Large intestine (tissue), 3 donors: ENCODE measurements around the gene CCDC27. TPM values are rescaled to one million over a fixed set of nuclear protein-coding genes. Genes with fewer than 3 reads are reported as not detected.
"Not testable (repeated sequence)": the region's sequence is repeated elsewhere in the genome, so short reads cannot be mapped to it uniquely, and the experiment has no call there.

Experiments
- DNase-seq, 2 donors: peaks; one replicate each; pipeline versions ENCODE4 v3.0.0 to v3.0.0-alpha.2; 2013
- H3K27ac ChIP-seq: one replicate; pipeline ENCODE4 v1.5.1; 2013; ENCODE audit warnings: low read length
- H3K27me3 ChIP-seq: 2 replicates; pipeline ENCODE4 v1.6.1; 2013; ENCODE audit warnings: low read length; ENCODE audit not compliant: control insufficient read depth, insufficient read depth
- H3K36me3 ChIP-seq: 2 replicates; pipeline ENCODE4 v1.6.1; 2013; ENCODE audit warnings: low read length; ENCODE audit not compliant: control insufficient read depth, insufficient read depth
- H3K4me1 ChIP-seq: one replicate; pipeline ENCODE4 v1.6.1; 2013; ENCODE audit warnings: low read length; ENCODE audit not compliant: control insufficient read depth, insufficient read depth
- H3K4me3 ChIP-seq: one replicate; pipeline ENCODE4 v1.5.1; 2013; ENCODE audit warnings: low read length
- H3K9me3 ChIP-seq: one replicate; pipeline ENCODE4 v1.6.1; 2013; ENCODE audit warnings: mild to moderate bottlenecking, low read depth, low read length, moderate library complexity; ENCODE audit not compliant: control insufficient read depth
- WGBS: methylation state at CpG from one replicate; pipeline ENCODE4 v1.1.5; 2013; ENCODE audit warnings: low lambda C conversion rate; ENCODE audit not compliant: insufficient coverage; 5-methylcytosine and 5-hydroxymethylcytosine counted together
- polyA plus RNA-seq: library from polyadenylated mRNA; unstranded; fragments of 120-200 nt; gene quantifications from one replicate; pipeline ENCODE4 v1.2.1, GENCODE V29; 2013

Gene CCDC27
- polyA plus RNA-seq, 1 donor = 0.03 TPM

DNA sequence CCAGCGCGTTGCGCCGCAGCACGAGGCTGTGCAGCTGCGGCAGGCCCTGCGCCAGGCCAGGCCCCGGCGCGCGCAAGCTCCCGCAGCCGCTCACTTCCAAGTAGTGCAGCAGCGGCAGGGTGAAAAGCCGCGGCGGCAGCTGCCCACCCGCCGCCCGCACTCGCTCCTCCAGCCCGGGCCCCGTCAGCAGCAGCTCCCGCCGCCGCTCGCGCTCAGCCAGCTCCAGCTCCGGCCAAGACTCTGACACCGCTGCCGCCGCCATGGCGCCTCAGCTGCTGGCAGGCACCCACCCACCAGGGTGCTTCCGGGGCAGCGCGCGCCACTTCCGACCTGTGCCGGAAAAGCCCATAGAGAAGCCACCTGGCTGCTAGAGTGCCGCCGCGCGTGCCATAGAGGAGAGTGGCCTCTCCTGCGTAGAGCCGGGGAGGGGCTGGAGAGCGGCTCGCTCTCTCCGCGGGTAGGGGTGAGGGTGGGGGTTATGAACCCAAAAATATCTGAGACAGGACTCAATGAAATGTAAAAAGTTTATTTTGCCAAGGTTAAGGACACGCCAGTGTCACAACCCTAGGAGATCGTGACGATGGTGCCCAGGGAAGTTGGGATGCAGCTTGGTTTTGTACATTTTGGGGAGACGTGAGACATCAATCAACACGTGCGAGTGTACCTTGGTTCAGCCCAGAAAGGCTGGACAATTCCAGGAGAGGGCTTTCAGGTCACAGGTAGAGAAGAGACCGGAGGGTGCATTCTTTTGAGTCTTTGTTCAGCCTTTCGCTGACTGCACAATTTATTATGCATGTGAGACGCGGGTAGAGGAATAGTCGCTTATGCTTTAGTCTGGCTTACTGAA, 44.2 kb downstream of the CCDC27 start, which contains the start of gene LRRC47:
TSS of gene LRRC47 (minus strand) at position 284 of the 847 bp plus-strand sequence. CDS start at position 262, 22 bp downstream.
- peaks cover 5% of the 10 kb centered on the region for H3K4me1 ChIP-seq
- H3K27ac ChIP-seq = peak within 1 kb of the TSS; percentile 46
- H3K9me3 ChIP-seq = no peaks in the 10 kb centered on the region
- H3K4me3 ChIP-seq = peak within 1 kb of the TSS; percentile 61
- 0% methylated on average over 3 of the region's 60 CpGs for WGBS
- DNase-seq = peak; percentile 90 to 94
- H3K36me3 ChIP-seq = peaks cover 8% of the 10 kb centered on the region
- no peaks in the 10 kb centered on the region for H3K27me3 ChIP-seq

DNA sequence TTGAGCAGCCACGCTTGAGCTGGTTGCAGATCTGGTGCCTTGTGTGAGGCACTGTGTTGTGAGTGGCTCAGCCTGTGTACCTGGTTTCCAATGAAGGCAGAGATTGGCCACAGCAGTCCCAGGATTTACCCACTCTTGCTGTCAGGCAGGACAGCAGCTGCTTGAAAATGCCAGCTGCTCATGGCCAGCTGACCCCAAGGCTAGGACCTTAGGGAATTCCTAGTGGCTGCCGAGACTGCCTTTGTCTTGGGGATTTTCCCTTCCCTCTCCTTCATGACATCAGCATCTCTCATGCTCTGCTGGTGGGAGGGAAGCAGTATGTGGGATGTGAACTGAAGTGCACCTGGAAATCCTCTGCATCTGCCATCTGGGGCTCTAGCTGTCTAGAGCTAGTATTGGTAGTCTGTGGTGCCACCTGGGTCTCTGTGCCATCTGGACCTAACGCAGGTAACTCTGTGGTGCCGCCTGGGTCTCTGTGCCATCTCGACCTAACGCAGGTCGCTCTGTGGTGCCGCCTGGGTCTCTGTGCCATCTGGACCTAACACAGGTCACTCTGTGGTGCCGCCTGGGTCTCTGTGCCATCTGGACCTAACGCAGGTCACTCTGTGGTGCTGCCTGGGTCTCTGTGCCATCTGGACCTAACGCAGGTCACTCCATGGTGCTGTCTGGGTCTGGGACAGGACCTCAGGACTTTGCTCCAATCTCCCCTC, 47.9 kb downstream of the CCDC27 start:
- DNase-seq = no peak
- Histone ChIP-seq H3K4me1 (no peaks in the 10 kb centered on the region), H3K36me3 (no peaks in the 10 kb centered on the region), H3K9me3 (no peaks in the 10 kb centered on the region), H3K27ac (no peak overlapping the region), H3K27me3 (peaks cover 6% of the 10 kb centered on the region), H3K4me3 (no peak overlapping the region)
- no CpG with 5 or more reads among the region's 11 CpGs for WGBS

DNA sequence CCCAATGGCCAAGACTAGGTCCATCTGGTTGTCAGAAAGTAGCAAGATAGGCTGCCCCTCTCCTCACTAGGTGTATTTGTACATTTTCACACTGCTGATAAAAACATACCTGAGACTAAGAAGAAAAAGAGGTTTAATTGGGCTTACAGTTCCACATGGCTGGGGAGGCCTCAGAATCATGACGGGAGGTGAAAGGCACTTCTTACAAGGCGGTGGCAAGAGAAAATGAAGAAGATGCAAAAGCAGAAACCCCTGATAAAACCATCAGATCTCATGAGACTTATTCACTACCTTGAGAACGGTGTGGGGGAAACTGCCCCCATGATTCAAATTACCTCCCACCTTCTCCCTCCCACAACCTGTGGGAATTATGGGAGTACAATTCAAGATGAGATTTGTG, 48.5 kb downstream of the CCDC27 start:
- H3K4me1 ChIP-seq, H3K9me3 ChIP-seq, H3K4me3 ChIP-seq, H3K27ac ChIP-seq, H3K36me3 ChIP-seq, DNase-seq, H3K27me3 ChIP-seq: not testable (repeated sequence)
- 100% methylated on average over 1 of the region's 3 CpGs for WGBS

DNA sequence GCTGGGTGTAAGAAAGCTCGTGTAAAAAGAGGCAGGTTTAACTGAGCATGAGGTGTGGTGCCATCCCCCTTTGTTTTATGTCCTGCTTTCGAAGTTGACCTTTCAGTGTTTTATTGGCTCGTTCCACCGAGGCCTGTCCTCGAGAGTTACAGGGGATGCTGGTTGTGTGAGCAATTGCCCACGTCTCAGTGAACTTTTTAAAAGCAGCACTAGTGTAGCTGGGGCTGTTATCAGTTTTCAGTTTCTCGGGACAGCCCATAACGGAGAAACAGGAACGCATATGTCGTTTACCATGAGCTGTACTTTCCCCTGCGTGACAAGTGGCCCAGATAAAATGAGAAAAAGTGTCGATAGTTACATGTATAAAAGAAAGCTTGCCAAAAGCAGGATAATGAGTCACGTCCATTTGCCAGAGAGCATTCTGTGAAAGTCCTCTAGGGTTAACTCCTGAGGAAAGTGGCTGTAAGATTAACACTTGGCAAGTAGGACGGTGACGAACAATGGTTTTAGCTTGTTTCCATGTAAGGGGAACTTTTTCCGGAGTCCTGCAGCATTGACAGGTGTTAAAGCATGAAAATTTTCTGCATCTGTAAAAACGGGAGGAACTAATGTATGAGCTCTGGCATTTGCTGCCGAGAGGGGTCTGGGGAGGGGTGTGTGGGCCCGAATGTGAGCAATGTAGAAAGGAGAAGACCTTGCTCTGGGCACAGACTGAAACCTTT, 51.8 kb downstream of the CCDC27 start:
- Histone ChIP-seq H3K36me3 (no peaks in the 10 kb centered on the region), H3K27me3 (peaks cover 6% of the 10 kb centered on the region), H3K4me1 (no peaks in the 10 kb centered on the region), H3K9me3 (peaks cover 2% of the 10 kb centered on the region), H3K4me3 (no peak overlapping the region), H3K27ac (no peak overlapping the region)
- DNase-seq = no peak
- 81% methylated on average over 7 of the region's 19 CpGs for WGBS

DNA sequence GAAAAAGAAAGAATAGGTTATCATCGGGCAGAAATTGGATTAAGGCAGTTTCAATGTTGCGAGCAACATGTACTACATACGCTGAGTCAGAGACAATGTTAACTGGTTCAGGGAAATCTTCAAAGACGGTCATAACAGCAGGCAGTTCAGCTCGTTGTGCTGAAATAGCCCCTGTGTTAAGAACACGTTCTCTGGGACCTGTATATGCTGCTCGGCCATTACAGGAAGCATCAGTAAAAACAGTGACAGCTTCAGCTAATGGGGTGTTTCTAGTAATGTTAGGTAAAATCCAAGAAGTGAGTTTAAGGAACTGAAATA, 52.3 kb downstream of the CCDC27 start:
- H3K4me3 ChIP-seq, H3K27me3 ChIP-seq, H3K4me1 ChIP-seq, H3K36me3 ChIP-seq, H3K9me3 ChIP-seq, H3K27ac ChIP-seq, DNase-seq: not testable (repeated sequence)
- WGBS = no CpG with 5 or more reads among the region's 7 CpGs

DNA sequence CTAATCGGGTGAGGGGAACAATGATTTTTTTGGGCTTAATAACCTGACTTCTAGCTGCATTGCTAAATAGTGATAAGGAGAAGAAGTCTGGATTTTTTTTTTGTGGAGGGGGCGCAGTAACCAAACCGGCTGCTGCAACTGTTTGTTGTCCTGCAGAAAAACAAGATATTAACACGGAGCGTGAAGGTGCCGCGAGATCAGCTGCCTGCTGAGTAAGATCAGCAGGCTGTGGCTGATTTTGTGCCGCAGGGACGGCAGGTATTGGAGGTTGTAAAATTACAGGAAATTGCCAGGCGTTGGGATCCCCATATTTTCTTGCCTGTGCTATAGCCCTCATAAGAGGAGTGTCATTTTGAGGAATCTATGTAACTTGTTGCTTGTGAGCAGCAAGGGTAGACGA, 52.8 kb downstream of the CCDC27 start:
- Histone ChIP-seq H3K27me3 (peaks cover 6% of the 10 kb centered on the region), H3K9me3 (peaks cover 2% of the 10 kb centered on the region), H3K36me3 (no peaks in the 10 kb centered on the region), H3K4me1 (no peaks in the 10 kb centered on the region), H3K27ac (no peak overlapping the region), H3K4me3 (no peak overlapping the region)
- no peak for DNase-seq
- WGBS = 97% methylated on average over 6 of the region's 11 CpGs

DNA sequence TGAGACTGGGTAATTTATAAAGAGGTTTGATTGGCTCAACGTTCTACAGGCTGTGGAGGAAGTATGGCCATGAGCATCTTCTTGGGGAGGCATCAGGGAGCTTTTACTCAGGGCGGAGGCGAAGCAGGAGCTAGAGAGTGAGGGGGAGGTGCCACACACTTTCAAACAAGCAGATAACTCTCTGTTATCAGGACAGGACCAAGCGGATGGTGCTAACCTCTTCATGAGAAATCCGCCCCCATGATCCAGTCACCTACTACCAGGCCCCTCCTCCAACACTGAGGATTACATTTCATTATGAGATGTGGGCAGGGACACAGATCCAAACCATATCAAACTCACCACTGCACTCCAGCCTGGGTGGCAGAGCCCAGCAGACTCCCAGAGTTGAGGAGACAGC, 55.5 kb downstream of the CCDC27 start:
- Histone ChIP-seq H3K4me1 (no peaks in the 10 kb centered on the region), H3K4me3 (no peak overlapping the region), H3K9me3 (peaks cover 2% of the 10 kb centered on the region), H3K36me3 (no peaks in the 10 kb centered on the region), H3K27ac (no peak overlapping the region), H3K27me3 (peaks cover 4% of the 10 kb centered on the region)
- DNase-seq = no peak
- no CpG with 5 or more reads among the region's 5 CpGs for WGBS

DNA sequence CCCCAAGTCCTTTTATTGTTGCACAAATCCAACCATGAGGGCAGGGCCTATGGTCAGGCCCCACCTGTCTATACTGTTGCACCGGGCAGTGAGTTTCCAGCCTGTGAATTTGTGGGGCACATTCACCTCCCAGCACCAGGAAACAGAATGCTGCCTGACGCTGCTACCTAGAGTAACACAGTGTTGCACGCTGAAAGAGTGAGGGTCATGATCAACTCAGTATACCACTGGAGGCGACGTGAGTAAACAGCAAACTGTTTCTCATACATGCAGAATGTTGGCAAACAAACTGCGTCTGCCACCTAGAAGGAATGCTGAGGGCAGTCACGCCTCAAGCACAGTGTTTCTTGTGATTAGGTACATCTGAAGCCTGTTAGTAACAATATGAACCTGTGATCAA, 57.4 kb downstream of the CCDC27 start:
- Histone ChIP-seq H3K36me3 (peaks cover 7% of the 10 kb centered on the region), H3K27ac (no peak overlapping the region), H3K4me3 (no peak overlapping the region), H3K9me3 (peaks cover 2% of the 10 kb centered on the region), H3K27me3 (no peaks in the 10 kb centered on the region), H3K4me1 (no peaks in the 10 kb centered on the region)
- no CpG with 5 or more reads among the region's 7 CpGs for WGBS
- DNase-seq = no peak

DNA sequence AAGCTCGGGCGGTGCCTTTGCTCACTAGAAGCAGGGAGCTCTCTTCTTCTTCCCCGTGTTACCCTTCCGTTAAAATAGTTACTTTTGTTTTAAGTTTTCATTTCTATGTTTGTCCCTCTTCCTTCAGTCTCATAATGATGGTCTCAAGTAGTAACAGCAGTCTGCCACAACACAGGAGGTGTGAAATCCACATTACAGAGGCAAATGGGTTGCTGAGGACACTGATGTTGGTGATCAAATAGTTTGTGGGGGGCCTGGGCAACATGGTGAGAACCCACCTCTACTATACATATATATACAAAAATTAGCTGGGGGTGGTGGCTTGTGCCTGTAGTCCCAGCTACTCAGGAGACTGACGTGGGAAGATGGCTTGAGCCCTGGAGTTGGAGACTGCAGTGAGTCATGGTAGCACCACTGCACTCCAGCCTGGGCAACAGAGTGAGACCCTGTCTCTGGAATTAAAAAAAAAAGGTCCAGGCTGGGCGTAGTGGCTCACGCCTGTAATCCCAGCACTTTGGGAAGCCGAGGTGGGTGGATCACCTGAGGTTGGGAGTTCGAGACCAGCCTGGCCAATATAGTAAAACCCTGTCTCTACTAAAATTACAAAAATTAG, 58.0 kb downstream of the CCDC27 start:
- WGBS = 80% methylated on average over 1 of the region's 9 CpGs
- H3K4me3 ChIP-seq, H3K27ac ChIP-seq, DNase-seq, H3K9me3 ChIP-seq, H3K4me1 ChIP-seq, H3K27me3 ChIP-seq: not testable (repeated sequence)
- H3K36me3 ChIP-seq = peaks cover 12% of the 10 kb centered on the region

DNA sequence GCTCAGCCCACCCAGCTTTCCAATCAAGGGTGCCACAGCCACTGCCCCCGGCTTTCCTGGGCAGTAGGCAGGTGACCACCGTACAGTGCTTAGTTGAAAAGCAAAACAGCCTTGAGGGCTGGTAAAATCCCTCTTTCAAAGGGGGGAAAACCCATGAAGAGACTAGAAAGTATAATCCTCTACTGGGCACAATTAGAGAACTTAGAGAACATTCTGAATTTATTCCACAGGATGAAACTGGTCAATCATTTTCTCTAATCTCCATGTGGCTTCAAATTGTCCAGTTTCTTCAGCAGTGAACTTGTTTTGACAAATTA, 59.3 kb downstream of the CCDC27 start:
- Histone ChIP-seq H3K4me1 (no peaks in the 10 kb centered on the region), H3K27me3 (no peaks in the 10 kb centered on the region), H3K4me3 (no peak overlapping the region), H3K9me3 (no peaks in the 10 kb centered on the region), H3K36me3 (peaks cover 15% of the 10 kb centered on the region), H3K27ac (no peak overlapping the region)
- 60% methylated on average over 1 of the region's 2 CpGs for WGBS
- DNase-seq = no peak
